ENCODE measurements around the gene FLCN.
A peak's percentile ranks its signal among the peaks of the same experiment; 100 is the strongest.

DNA sequence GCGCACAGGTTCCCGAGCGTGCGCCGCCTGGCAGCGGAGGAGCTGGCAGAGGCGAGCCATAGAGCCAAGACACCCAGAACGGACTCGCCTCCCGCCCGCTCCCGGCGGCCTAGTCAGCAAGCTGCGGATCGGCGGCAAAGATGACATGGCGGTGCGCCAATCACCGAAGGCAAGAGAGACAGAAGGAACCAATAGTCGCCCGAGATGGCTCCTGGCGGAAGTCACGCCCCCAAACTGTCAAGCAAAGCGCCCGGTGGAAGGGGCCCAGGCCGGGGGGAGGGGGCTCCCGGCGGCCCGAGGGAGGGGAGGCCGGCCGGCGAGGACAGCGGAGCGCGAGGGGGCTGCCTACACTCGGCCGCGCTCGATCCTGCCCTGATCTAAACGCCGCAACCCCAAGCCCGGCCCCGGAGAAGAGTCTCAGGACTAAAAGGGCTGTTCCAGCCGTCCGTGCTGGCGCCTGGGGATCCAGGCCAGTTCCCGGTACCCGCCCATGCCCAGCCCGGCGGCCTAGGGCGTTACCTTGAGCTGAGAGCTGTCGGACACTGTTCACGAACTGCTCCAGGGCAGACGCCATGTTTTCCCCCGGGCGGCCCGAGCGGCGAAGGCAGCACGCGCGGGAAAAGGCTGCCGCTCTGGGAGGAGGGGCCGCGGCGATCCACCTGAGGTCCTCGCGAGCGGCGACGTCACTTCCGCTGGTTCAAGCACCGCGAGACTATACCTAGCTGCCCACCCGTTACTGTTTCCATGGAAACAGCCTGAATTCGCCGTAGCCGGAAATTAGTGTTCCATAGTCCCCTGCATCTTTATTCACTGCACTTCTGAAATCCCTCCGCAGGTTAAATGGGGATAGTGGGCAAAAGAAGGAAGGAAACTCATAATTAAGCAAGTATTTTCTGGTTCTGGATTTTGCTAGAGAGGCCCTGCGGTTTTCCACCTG lies 43.9 kb upstream of the FLCN start, which contains the start of gene COPS3:
- TF ChIP-seq EZH2 (IDR thresholded peaks at IDR 0.05; ENCODE audit: borderline replicate concordance, low read depth, low read length, severe bottlenecking) (no peak), MYC (IDR thresholded peaks at IDR 0.05; ENCODE audit: low read depth, low read length) (peak; percentile 38), POLR2A (IDR thresholded peaks at IDR 0.05; ENCODE audit: low read depth, low read length) (peak; percentile 76), POLR2AphosphoS5 (IDR thresholded peaks at IDR 0.05; ENCODE audit: insufficient read depth, low read depth, low read length) (peak; percentile 86)
- TF ChIP-seq, protein P1, sequence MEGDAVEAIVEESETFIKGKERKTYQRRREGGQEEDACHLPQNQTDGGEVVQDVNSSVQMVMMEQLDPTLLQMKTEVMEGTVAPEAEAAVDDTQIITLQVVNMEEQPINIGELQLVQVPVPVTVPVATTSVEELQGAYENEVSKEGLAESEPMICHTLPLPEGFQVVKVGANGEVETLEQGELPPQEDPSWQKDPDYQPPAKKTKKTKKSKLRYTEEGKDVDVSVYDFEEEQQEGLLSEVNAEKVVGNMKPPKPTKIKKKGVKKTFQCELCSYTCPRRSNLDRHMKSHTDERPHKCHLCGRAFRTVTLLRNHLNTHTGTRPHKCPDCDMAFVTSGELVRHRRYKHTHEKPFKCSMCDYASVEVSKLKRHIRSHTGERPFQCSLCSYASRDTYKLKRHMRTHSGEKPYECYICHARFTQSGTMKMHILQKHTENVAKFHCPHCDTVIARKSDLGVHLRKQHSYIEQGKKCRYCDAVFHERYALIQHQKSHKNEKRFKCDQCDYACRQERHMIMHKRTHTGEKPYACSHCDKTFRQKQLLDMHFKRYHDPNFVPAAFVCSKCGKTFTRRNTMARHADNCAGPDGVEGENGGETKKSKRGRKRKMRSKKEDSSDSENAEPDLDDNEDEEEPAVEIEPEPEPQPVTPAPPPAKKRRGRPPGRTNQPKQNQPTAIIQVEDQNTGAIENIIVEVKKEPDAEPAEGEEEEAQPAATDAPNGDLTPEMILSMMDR (IDR thresholded peaks at IDR 0.05; ENCODE audit: extremely low read depth in 1 of 2, insufficient read depth in 1 of 2, low read depth in 1 of 2, low read length in 2 of 2), result no peak
